Measurements from ENCODE around the gene NT5C2. TPM values are rescaled to one million over a fixed set of nuclear protein-coding genes. Genes with fewer than 3 reads are reported as not detected.

Gene NT5C2
- polyA plus RNA-seq, 1 donor (not counting 4 experiments of a cell fraction or from before 2014, with no cell fraction given), result 88.6 TPM

GRCh38 chr10:103147645-103148044 is 45.4 kb downstream of the NT5C2 start:
- H4K20me1 ChIP-seq (ENCODE audit: control insufficient read depth, extremely low read depth, insufficient read depth, low read length), result no peaks in the 10 kb centered on the region
- H3K27me3 ChIP-seq (ENCODE audit: control insufficient read depth, extremely low read depth, insufficient read depth, low read length), result no peaks in the 10 kb centered on the region
- H3K9me3 ChIP-seq (ENCODE audit: control insufficient read depth, low read depth, low read length), result no peaks in the 10 kb centered on the region
- H3K4me2 ChIP-seq (ENCODE audit: control insufficient read depth, extremely low read depth, insufficient read depth, low read depth, low read length), result no peak overlapping the region
- peaks cover 0 to 4% of the 10 kb centered on the region in 2 experiments for H3K36me3 ChIP-seq (ENCODE audit: control insufficient read depth in 2 of 2, extremely low read depth in 1 of 2, insufficient read depth in 2 of 2, low read length in 2 of 2)
- no peak overlapping the region for H2AFZ ChIP-seq (ENCODE audit: control insufficient read depth, low read length)
- no peaks in the 10 kb centered on the region for H3K4me1 ChIP-seq (ENCODE audit: control insufficient read depth, extremely low read depth, insufficient read depth, low read length)
- H3K79me2 ChIP-seq (ENCODE audit: control insufficient read depth, insufficient read depth, low read length), result peaks cover 2% of the 10 kb centered on the region
- FAIRE-seq (no peak), DNase-seq (ENCODE audit: low read depth, low spot score) (no peak)
- H3K9me1 ChIP-seq (ENCODE audit: control insufficient read depth, extremely low read depth, insufficient read depth, low read length), result no peaks in the 10 kb centered on the region
- H3K27ac ChIP-seq (ENCODE audit: control insufficient read depth, insufficient read depth, low read length), result no peak overlapping the region
- TF ChIP-seq CTCF (optimal IDR thresholded peaks at IDR 0.05 in 1 of 3, IDR thresholded peaks at IDR 0.05 in 1 of 3, conservative IDR thresholded peaks at IDR 0.05 in 1 of 3; ENCODE audit: extremely low read depth in 1 of 3, insufficient read depth in 2 of 3, low read length in 3 of 3), result no peak
- TF ChIP-seq EZH2 (IDR thresholded peaks at IDR 0.05; ENCODE audit: low read length), result no peak
- no peak overlapping the region for H3K4me3 ChIP-seq (ENCODE audit: control insufficient read depth in 2 of 3, extremely low read depth in 1 of 3, insufficient read depth in 2 of 3, low read depth in 1 of 3, low read length in 3 of 3)
- H3K9ac ChIP-seq (ENCODE audit: control insufficient read depth, extremely low read depth, insufficient read depth, low read length), result no peak overlapping the region
- dilution Hi-C loops (cut with MboI; ENCODE audit: extremely low pct_ligation_motif_present, low sequenced_read_pairs), result no loop called here

GRCh38 chr10:103145860-103146466 is 47.1 kb downstream of the NT5C2 start:
- Histone ChIP-seq H3K4me2 (ENCODE audit: control insufficient read depth, extremely low read depth, insufficient read depth, low read depth, low read length) (no peak overlapping the region), H3K9ac (ENCODE audit: control insufficient read depth, extremely low read depth, insufficient read depth, low read length) (no peak overlapping the region), H3K4me3 (ENCODE audit: control insufficient read depth in 2 of 3, extremely low read depth in 1 of 3, insufficient read depth in 2 of 3, low read depth in 1 of 3, low read length in 3 of 3) (no peak overlapping the region), H3K79me2 (ENCODE audit: control insufficient read depth, insufficient read depth, low read length) (peaks cover 2% of the 10 kb centered on the region), H3K27ac (ENCODE audit: control insufficient read depth, insufficient read depth, low read length) (no peak overlapping the region), H4K20me1 (ENCODE audit: control insufficient read depth, extremely low read depth, insufficient read depth, low read length) (no peaks in the 10 kb centered on the region), H3K27me3 (ENCODE audit: control insufficient read depth, extremely low read depth, insufficient read depth, low read length) (no peaks in the 10 kb centered on the region), H3K36me3 (ENCODE audit: control insufficient read depth in 2 of 2, extremely low read depth in 1 of 2, insufficient read depth in 2 of 2, low read length in 2 of 2) (peaks cover 0 to 4% of the 10 kb centered on the region in 2 experiments), H3K9me3 (ENCODE audit: control insufficient read depth, low read depth, low read length) (no peaks in the 10 kb centered on the region), H3K9me1 (ENCODE audit: control insufficient read depth, extremely low read depth, insufficient read depth, low read length) (no peaks in the 10 kb centered on the region), H3K4me1 (ENCODE audit: control insufficient read depth, extremely low read depth, insufficient read depth, low read length) (no peaks in the 10 kb centered on the region), H2AFZ (ENCODE audit: control insufficient read depth, low read length) (no peak overlapping the region)
- dilution Hi-C loops (cut with MboI; ENCODE audit: extremely low pct_ligation_motif_present, low sequenced_read_pairs), result no loop called here
- DNase-seq (ENCODE audit: low read depth, low spot score) (no peak), FAIRE-seq (peak; percentile 17)
- TF ChIP-seq EZH2 (IDR thresholded peaks at IDR 0.05; ENCODE audit: low read length), result no peak

- no peak overlapping the region for H2AFZ ChIP-seq (ENCODE audit: control insufficient read depth, low read length)
- H3K27ac ChIP-seq (ENCODE audit: control insufficient read depth, insufficient read depth, low read length), result no peak overlapping the region
- peaks cover 0 to 4% of the 10 kb centered on the region in 2 experiments for H3K36me3 ChIP-seq (ENCODE audit: control insufficient read depth in 2 of 2, extremely low read depth in 1 of 2, insufficient read depth in 2 of 2, low read length in 2 of 2)
- no peak overlapping the region for H3K4me3 ChIP-seq (ENCODE audit: control insufficient read depth in 2 of 3, extremely low read depth in 1 of 3, insufficient read depth in 2 of 3, low read depth in 1 of 3, low read length in 3 of 3)
- H4K20me1 ChIP-seq (ENCODE audit: control insufficient read depth, extremely low read depth, insufficient read depth, low read length), result no peaks in the 10 kb centered on the region
- H3K9ac ChIP-seq (ENCODE audit: control insufficient read depth, extremely low read depth, insufficient read depth, low read length), result no peak overlapping the region
- peaks cover 2% of the 10 kb centered on the region for H3K79me2 ChIP-seq (ENCODE audit: control insufficient read depth, insufficient read depth, low read length)
- H3K9me3 ChIP-seq (ENCODE audit: control insufficient read depth, low read depth, low read length), result no peaks in the 10 kb centered on the region
- DNase-seq (ENCODE audit: low read depth, low spot score), result no peak
- no peaks in the 10 kb centered on the region for H3K27me3 ChIP-seq (ENCODE audit: control insufficient read depth, extremely low read depth, insufficient read depth, low read length)
- H3K4me1 ChIP-seq (ENCODE audit: control insufficient read depth, extremely low read depth, insufficient read depth, low read length), result no peaks in the 10 kb centered on the region
- no peak overlapping the region for H3K4me2 ChIP-seq (ENCODE audit: control insufficient read depth, extremely low read depth, insufficient read depth, low read depth, low read length)
- dilution Hi-C loops (cut with MboI; ENCODE audit: extremely low pct_ligation_motif_present, low sequenced_read_pairs), result no loop called here
- TF ChIP-seq CTCF (optimal IDR thresholded peaks at IDR 0.05 in 1 of 3, IDR thresholded peaks at IDR 0.05 in 1 of 3, conservative IDR thresholded peaks at IDR 0.05 in 1 of 3; ENCODE audit: extremely low read depth in 1 of 3, insufficient read depth in 2 of 3, low read length in 3 of 3) (no peak), EZH2 (IDR thresholded peaks at IDR 0.05; ENCODE audit: low read length) (no peak)
- H3K9me1 ChIP-seq (ENCODE audit: control insufficient read depth, extremely low read depth, insufficient read depth, low read length), result no peaks in the 10 kb centered on the region
- FAIRE-seq, result no peak
These were observed 48.0 kb downstream of the NT5C2 start for GRCh38 chr10:103145046-103145445.

Data from keratinocyte (primary cell).